Testis (tissue), 2 donors: ENCODE data around the gene CYP2F1.

Experiments used
- CTCF ChIP-seq, 3 experiments: fragments of 450-650 bp in 2 of 3; fragments of 200-600 bp in 1 of 3; sonication (generic) in 1 of 3; IDR thresholded peaks; one replicate each; pipeline ENCODE4 v1.5.1; 2016 to 2019; ENCODE audit warnings: antibody characterized with exemption in 3 of 3, mild to moderate bottlenecking in 2 of 3, moderate library complexity in 1 of 3
- POLR2A ChIP-seq: fragments of 450-650 bp; IDR thresholded peaks from one replicate; pipeline ENCODE4 v1.6.1; 2017; ENCODE audit warnings: antibody characterized with exemption, mild to moderate bottlenecking, moderate library complexity

- TF ChIP-seq CTCF (IDR thresholded peaks at IDR 0.05) = no peak
- no peak for TF ChIP-seq POLR2A
Measured at GRCh38 chr19:41112728-41113290, 1.4 kb upstream of the CYP2F1 start.
